Measurements from ENCODE around the gene MAK. TPM values are rescaled to one million over a fixed set of nuclear protein-coding genes. Genes with fewer than 3 reads are reported as not detected.
"Not testable (repeated sequence)": the region's sequence is repeated elsewhere in the genome, so short reads cannot be mapped to it uniquely, and the experiment has no call there.

Gene MAK
- total RNA-seq, 1 donor from 2014 or later, result not detected

GRCh38 chr6:10725044-10725443, 113.3 kb downstream of the MAK start:
- no peak for DNase-seq (ENCODE audit: low read depth)

DNA sequence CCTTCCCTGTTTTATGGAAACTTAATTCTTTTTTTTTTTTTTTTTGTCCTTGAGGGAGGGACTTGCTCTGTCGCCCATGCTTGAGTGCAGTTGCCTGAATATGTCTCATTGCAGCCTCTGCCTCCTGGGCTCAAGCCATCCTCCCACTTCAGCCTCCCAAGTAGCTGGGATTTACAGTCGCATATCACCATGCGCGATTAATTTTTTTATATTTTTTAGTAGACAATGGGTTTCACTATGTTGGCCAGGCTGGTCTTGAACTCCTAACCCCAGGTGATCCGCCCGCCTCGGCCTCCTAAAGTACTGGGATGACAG, 114.8 kb downstream of the MAK start:
- DNase-seq (ENCODE audit: low read depth), result no peak

DNA sequence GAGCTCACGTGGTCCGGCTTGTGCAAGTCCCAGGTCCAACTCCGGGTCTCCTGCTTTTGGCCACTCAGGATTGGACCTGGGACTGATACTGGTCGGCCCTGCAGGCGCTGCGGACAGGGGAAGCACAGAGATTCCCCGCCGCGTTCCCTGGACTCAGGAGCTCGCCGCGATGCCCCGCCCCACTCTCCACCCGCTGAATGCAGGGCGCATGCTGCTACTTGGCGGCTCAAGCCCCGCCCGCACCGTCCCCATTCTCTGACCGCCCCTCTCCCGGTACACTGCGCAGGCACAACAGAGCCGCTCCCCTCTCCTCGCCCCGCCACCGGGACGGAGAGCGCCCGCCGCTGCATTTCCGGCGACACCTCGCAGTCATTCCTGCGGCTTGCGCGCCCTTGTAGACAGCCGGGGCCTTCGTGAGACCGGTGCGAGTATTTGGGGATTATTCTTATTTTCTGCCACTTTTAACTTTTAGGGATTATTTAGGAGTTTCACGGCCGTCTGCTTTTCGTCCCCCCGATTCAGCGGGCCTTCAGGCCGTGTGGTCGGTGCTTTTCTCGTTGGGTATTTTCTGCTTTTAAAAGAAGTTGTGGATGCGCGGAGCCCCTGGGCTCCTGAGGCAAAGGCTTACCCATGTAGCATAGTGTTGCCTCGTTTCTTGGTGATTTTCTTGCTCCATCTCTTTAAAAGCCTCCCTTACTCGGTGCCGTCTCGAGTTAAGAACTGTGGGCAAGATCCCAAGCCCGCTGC, 115.3 kb downstream of the MAK start, which contains the start of gene TMEM14C:
TMEM14C (plus strand) TSS at position 251 of the 747 bp plus-strand sequence. CDS start 1,544 bp downstream, outside the sequence.
- DNase-seq (ENCODE audit: low read depth), result peak; percentile 99

- no peak for DNase-seq (ENCODE audit: low read depth)
Measured at GRCh38 chr6:10722570-10722819, 115.8 kb downstream of the MAK start.

DNA sequence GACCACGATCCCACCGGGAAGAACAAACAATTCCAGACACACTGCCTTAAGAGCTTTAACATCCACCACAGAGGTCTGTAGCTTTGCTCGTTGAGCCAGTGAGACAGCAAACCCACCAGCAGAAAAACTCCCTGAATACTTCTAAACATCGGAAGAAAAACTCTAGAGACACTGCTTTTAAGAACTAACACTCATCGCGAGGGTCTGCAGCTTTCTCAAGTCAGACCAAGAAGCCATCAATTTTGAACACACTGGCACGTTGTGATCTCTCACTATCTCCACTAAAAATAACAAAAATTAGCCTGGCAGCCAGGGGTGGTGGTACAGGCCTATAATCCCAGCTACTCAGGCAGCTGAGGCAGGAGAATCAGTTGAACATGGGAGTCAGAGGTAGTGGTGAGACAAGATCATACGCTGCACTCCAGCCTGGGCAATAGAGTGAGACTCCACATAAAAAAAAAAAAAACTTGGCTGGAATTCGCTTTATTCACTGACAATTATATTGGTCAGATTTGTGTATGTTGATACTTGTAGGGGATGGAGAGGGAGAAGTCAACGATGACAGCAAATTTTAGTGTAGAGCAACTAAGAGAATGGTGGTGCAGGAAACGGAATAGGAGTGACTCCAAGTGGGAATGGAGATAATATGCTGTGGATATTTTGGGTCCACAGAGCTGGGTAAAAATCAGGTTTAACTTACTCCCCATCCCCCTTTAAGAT, 116.3 kb downstream of the MAK start:
- no peak for DNase-seq (ENCODE audit: low read depth)

GRCh38 chr6:10720960-10721849, 117.1 kb downstream of the MAK start:
- DNase-seq (ENCODE audit: low read depth), result not testable (repeated sequence)

- DNase-seq (ENCODE audit: low read depth), result no peak
Measured at GRCh38 chr6:10720265-10720959, 117.9 kb downstream of the MAK start.

- no peak for DNase-seq (ENCODE audit: low read depth)
Measured at GRCh38 chr6:10719964-10720264, 118.4 kb downstream of the MAK start.

DNA sequence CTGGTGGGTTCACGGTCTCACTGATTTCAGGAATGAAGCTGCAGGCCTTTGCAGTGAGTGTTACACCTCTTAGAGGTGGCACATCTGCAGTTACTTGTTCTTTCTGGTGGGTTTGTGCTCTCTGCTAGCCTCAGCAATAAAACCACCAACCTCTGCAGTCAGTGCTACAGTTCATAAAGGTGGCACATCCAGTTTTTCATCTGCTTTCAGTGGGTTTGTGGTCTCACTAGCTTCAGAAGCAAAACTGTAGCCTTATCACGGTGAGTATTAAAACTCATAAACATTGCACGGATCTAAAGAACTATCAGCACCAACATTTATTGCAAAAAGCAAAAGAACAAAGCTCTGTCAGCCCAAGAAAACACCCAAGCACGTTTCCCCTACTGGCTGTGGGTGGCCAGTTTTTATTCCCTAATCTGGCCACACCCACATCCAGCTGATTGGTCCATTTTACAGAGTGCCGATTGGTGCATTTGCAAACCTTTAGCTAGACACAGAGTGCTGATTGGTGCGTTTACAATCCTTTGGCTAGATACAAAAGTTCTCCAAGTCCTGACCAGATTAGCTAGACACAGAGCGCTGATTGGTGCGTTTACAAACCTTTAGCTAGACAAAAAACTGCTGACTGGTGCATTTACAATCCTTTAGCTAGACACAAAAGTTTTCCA, 118.9 kb downstream of the MAK start:
- no peak for DNase-seq (ENCODE audit: low read depth)

- DNase-seq (ENCODE audit: low read depth), result no peak
Measured at GRCh38 chr6:10713962-10714361, 124.4 kb downstream of the MAK start.

Other genes with a start within 250 kb of the MAK start
- gene C6orf52, start 143.9 kb downstream of the MAK start, total RNA-seq, result 0.75 TPM in 1 of 2 replicates, not detected in the other
- 25.3 and 30.3 TPM in 2 replicates for gene PAK1IP1, start 143.6 kb downstream of the MAK start, total RNA-seq
- gene TMEM14C, start 115.5 kb downstream of the MAK start, total RNA-seq, result 181 and 196 TPM in 2 replicates
- 52.9 and 74.1 TPM in 2 replicates for gene TMEM14B, start 90.7 kb downstream of the MAK start, total RNA-seq
- not detected in 2 replicates for gene GCM2, start 43.5 kb upstream of the MAK start, total RNA-seq
- gene SYCP2L, start 48.5 kb upstream of the MAK start, total RNA-seq, result 0.40 TPM in 1 of 2 replicates, not detected in the other
- 0.05 TPM in 1 of 2 replicates, not detected in the other for gene ELOVL2, start 205.8 kb upstream of the MAK start, total RNA-seq

All from myocyte (in vitro differentiated cells).